HepG2 (cell line): ENCODE data around the gene PRKCG. TPM values are rescaled to one million over a fixed set of nuclear protein-coding genes. Genes with fewer than 3 reads are reported as not detected.

Experiments
- ERF ChIP-seq: IDR thresholded peaks from 2 replicates; pipeline ENCODE4 v1.6.1; 2018; ENCODE audit warnings: missing biosample characterization, missing genetic modification reagents
- FOXO1 ChIP-seq: sonication (generic); formaldehyde crosslinking; IDR thresholded peaks from 2 replicates; pipeline ENCODE4 v1.4.0; 2020; ENCODE audit warnings: missing genetic modification reagents
- GATAD2A ChIP-seq: IDR thresholded peaks from 2 replicates; pipeline ENCODE4 v1.6.1; 2016
- MIER3 ChIP-seq: IDR thresholded peaks from 2 replicates; pipeline ENCODE4 v1.6.1; 2016; ENCODE audit warnings: missing compliant biosample characterization, borderline replicate concordance
- NFE2L1 ChIP-seq: sonication (generic); formaldehyde crosslinking; IDR thresholded peaks from 2 replicates; pipeline ENCODE4 v1.4.0; 2020; ENCODE audit warnings: missing genetic modification reagents, mild to moderate bottlenecking, borderline replicate concordance
- PHF5A ChIP-seq: IDR thresholded peaks from one replicate; pipeline ENCODE4 v1.6.1; 2018; ENCODE audit warnings: low read depth, missing genetic modification reagents; ENCODE audit not compliant: unreplicated experiment
- RFX1 ChIP-seq: fragments of 450-650 bp; IDR thresholded peaks from 2 replicates; pipeline ENCODE4 v1.6.1; 2017
- SIX4 ChIP-seq: sonication (generic); formaldehyde crosslinking; IDR thresholded peaks from 2 replicates; pipeline ENCODE4 v1.4.0; 2020; ENCODE audit warnings: missing genetic modification reagents
- ZKSCAN5 ChIP-seq: sonication (generic); formaldehyde crosslinking; IDR thresholded peaks from 2 replicates; pipeline ENCODE4 v1.5.1; 2020; ENCODE audit warnings: mild to moderate bottlenecking, missing genetic modification reagents
- polyA plus RNA-seq, 8 experiments: library from polyadenylated mRNA; depleted of rRNA in 3 of 8; stranded (reverse) in 7 of 8; unstranded in 1 of 8; fragments of >200 nt; fragmentation: Illumina TruSeq in 4 of 8; extraction: Trizol in 4 of 8; gene quantifications; 2 replicates each; pipeline versions ENCODE4 v1.2.1 to v1.2.3, GENCODE V29; 2011 to 2016; ENCODE audit warnings: low read depth in 4 of 8, missing spikeins in 1 of 8, mixed read lengths in 1 of 8; ENCODE audit not compliant: insufficient read depth in 1 of 8
- total RNA-seq, 5 experiments: library from RNA; depleted of rRNA; stranded (reverse); fragments of >200 nt; fragmentation: Illumina TruSeq; extraction: Trizol; gene quantifications; 2 replicates each; pipeline ENCODE4 v1.2.3, GENCODE V29; 2016; ENCODE audit warnings: low read depth in 1 of 5
- TF ChIP-seq, protein P1 (sequence below): sonication (generic); formaldehyde crosslinking; IDR thresholded peaks from 2 replicates; pipeline ENCODE4 v1.5.1; 2020; ENCODE audit warnings: missing genetic modification reagents, mild to moderate bottlenecking, borderline replicate concordance
- TF ChIP-seq, protein P2 (sequence below): sonication (generic); formaldehyde crosslinking; IDR thresholded peaks from 2 replicates; pipeline ENCODE4 v1.8.0; 2022; ENCODE audit warnings: low read depth, missing genetic modification reagents
- TF ChIP-seq, protein P3 (sequence below): sonication (generic); formaldehyde crosslinking; IDR thresholded peaks from 2 replicates; pipeline ENCODE4 v1.4.0; 2020; ENCODE audit warnings: missing genetic modification reagents, borderline replicate concordance
- TF ChIP-seq, protein P4 (sequence below): sonication (generic); formaldehyde crosslinking; IDR thresholded peaks from 2 replicates; pipeline ENCODE4 v1.5.0; 2020; ENCODE audit warnings: mild to moderate bottlenecking, missing genetic modification reagents, moderate library complexity
- TF ChIP-seq, protein P5 (sequence below): sonication (generic); formaldehyde crosslinking; IDR thresholded peaks from 2 replicates; pipeline ENCODE4; 2020; ENCODE audit warnings: missing genetic modification reagents, mild to moderate bottlenecking, borderline replicate concordance
- TF ChIP-seq, protein P6 (sequence below): sonication (generic); formaldehyde crosslinking; IDR thresholded peaks from 2 replicates; pipeline ENCODE4 v1.4.0; 2020; ENCODE audit warnings: missing genetic modification reagents

Gene PRKCG
- total and polyA plus RNA-seq, 2 of the 13 experiments (the other 11 are each of a cell fraction or from before 2014, with no cell fraction given) = 0.02 to 0.03 TPM

DNA sequence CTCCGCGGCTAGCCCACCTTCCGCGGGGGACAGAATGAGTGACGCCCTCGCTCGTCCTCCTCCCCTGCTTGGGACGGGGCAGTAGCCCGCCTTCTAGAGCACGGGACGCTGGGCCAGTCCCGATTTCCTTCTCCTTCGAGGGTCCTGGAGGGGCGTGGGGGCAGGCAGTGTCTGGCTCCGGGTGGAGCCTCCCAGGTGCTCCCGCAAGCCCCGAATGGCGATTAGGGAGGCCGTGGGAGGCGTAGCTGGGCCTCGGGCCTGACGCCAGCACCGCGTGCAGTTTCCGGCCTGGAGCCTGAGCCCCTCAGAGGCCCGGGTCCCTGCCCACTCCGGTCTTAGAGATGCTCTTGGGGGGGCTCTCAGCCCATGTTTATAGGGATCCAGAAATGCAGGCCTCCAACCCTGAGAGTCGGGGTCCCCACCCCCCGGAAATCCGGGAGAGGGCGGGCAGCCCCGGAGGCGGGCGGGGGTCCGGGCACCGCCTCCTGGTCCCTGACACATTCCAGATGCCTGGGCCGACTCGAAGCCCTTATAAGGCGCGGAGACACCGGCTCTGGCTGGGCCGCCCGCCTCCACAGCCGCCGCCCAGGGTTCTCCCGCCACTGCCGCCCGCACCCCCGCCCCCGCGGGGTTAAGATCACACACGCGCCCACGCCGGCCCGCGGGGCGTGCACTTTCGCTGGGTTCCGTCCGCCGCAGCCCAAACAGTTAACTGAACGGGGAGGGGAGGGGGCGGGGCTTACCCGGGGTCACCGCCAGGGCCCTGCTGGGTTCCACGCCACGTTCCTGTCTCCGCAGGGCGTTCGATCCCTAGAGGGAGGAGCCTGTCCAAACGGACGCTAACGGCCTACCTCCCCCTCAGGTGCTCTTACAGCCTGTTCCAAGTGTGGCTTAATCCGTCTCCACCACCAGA is 12.8 kb upstream of the PRKCG start (continued):
- TF ChIP-seq, protein P1, sequence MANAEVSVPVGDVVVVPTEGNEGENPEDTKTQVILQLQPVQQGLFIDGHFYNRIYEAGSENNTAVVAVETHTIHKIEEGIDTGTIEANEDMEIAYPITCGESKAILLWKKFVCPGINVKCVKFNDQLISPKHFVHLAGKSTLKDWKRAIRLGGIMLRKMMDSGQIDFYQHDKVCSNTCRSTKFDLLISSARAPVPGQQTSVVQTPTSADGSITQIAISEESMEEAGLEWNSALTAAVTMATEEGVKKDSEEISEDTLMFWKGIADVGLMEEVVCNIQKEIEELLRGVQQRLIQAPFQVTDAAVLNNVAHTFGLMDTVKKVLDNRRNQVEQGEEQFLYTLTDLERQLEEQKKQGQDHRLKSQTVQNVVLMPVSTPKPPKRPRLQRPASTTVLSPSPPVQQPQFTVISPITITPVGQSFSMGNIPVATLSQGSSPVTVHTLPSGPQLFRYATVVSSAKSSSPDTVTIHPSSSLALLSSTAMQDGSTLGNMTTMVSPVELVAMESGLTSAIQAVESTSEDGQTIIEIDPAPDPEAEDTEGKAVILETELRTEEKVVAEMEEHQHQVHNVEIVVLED (CRISPR knock-in tag) = peak; percentile 69
- TF ChIP-seq, protein P2, sequence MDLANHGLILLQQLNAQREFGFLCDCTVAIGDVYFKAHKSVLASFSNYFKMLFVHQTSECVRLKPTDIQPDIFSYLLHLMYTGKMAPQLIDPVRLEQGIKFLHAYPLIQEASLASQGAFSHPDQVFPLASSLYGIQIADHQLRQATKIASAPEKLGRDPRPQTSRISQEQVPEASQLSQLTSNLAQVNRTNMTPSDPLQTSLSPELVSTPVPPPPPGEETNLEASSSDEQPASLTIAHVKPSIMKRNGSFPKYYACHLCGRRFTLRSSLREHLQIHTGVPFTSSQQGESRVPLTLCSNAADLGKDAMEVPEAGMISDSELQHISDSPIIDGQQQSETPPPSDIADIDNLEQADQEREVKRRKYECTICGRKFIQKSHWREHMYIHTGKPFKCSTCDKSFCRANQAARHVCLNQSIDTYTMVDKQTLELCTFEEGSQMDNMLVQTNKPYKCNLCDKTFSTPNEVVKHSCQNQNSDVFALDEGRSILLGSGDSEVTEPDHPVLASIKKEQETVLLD = peak; percentile 49; the same call in 1 of the 2 replicates
- TF ChIP-seq PHF5A (CRISPR knock-in tag) = no peak
- no peak for TF ChIP-seq FOXO1 (CRISPR knock-in tag)
- TF ChIP-seq, protein P3, sequence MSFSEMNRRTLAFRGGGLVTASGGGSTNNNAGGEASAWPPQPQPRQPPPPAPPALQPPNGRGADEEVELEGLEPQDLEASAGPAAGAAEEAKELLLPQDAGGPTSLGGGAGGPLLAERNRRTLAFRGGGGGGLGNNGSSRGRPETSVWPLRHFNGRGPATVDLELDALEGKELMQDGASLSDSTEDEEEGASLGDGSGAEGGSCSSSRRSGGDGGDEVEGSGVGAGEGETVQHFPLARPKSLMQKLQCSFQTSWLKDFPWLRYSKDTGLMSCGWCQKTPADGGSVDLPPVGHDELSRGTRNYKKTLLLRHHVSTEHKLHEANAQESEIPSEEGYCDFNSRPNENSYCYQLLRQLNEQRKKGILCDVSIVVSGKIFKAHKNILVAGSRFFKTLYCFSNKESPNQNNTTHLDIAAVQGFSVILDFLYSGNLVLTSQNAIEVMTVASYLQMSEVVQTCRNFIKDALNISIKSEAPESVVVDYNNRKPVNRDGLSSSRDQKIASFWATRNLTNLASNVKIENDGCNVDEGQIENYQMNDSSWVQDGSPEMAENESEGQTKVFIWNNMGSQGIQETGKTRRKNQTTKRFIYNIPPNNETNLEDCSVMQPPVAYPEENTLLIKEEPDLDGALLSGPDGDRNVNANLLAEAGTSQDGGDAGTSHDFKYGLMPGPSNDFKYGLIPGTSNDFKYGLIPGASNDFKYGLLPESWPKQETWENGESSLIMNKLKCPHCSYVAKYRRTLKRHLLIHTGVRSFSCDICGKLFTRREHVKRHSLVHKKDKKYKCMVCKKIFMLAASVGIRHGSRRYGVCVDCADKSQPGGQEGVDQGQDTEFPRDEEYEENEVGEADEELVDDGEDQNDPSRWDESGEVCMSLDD (CRISPR knock-in tag) = peak; percentile 93; the same call in 1 of the 2 replicates
- TF ChIP-seq, protein P4, sequence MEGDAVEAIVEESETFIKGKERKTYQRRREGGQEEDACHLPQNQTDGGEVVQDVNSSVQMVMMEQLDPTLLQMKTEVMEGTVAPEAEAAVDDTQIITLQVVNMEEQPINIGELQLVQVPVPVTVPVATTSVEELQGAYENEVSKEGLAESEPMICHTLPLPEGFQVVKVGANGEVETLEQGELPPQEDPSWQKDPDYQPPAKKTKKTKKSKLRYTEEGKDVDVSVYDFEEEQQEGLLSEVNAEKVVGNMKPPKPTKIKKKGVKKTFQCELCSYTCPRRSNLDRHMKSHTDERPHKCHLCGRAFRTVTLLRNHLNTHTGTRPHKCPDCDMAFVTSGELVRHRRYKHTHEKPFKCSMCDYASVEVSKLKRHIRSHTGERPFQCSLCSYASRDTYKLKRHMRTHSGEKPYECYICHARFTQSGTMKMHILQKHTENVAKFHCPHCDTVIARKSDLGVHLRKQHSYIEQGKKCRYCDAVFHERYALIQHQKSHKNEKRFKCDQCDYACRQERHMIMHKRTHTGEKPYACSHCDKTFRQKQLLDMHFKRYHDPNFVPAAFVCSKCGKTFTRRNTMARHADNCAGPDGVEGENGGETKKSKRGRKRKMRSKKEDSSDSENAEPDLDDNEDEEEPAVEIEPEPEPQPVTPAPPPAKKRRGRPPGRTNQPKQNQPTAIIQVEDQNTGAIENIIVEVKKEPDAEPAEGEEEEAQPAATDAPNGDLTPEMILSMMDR (CRISPR knock-in tag) = no peak; the same call in none of the 2 replicates
- no peak for TF ChIP-seq RFX1
- TF ChIP-seq SIX4 (CRISPR knock-in tag) = no peak
- TF ChIP-seq GATAD2A (CRISPR knock-in tag) = peak; percentile 48; the same call in 1 of the 2 replicates
- TF ChIP-seq, protein P5, sequence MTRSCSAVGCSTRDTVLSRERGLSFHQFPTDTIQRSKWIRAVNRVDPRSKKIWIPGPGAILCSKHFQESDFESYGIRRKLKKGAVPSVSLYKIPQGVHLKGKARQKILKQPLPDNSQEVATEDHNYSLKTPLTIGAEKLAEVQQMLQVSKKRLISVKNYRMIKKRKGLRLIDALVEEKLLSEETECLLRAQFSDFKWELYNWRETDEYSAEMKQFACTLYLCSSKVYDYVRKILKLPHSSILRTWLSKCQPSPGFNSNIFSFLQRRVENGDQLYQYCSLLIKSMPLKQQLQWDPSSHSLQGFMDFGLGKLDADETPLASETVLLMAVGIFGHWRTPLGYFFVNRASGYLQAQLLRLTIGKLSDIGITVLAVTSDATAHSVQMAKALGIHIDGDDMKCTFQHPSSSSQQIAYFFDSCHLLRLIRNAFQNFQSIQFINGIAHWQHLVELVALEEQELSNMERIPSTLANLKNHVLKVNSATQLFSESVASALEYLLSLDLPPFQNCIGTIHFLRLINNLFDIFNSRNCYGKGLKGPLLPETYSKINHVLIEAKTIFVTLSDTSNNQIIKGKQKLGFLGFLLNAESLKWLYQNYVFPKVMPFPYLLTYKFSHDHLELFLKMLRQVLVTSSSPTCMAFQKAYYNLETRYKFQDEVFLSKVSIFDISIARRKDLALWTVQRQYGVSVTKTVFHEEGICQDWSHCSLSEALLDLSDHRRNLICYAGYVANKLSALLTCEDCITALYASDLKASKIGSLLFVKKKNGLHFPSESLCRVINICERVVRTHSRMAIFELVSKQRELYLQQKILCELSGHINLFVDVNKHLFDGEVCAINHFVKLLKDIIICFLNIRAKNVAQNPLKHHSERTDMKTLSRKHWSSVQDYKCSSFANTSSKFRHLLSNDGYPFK (CRISPR knock-in tag) = peak; percentile 54; the same call in 1 of the 2 replicates
- no peak for TF ChIP-seq ERF (CRISPR knock-in tag)
- TF ChIP-seq NFE2L1 (CRISPR knock-in tag) = no peak
- TF ChIP-seq, protein P6, sequence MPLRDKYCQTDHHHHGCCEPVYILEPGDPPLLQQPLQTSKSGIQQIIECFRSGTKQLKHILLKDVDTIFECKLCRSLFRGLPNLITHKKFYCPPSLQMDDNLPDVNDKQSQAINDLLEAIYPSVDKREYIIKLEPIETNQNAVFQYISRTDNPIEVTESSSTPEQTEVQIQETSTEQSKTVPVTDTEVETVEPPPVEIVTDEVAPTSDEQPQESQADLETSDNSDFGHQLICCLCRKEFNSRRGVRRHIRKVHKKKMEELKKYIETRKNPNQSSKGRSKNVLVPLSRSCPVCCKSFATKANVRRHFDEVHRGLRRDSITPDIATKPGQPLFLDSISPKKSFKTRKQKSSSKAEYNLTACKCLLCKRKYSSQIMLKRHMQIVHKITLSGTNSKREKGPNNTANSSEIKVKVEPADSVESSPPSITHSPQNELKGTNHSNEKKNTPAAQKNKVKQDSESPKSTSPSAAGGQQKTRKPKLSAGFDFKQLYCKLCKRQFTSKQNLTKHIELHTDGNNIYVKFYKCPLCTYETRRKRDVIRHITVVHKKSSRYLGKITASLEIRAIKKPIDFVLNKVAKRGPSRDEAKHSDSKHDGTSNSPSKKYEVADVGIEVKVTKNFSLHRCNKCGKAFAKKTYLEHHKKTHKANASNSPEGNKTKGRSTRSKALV = no peak
- TF ChIP-seq MIER3 (CRISPR knock-in tag) = no peak
- TF ChIP-seq ZKSCAN5 (CRISPR knock-in tag) = no peak
